OCI-LY1 (cell line): ENCODE data around the gene HS3ST4.

Experiments used
- CTCF ChIP-seq: fragments of 200-600 bp; sonication (generic), shearing (Covaris generic); IDR thresholded peaks from 2 replicates; pipeline ENCODE4 v1.5.1; 2017; ENCODE audit warnings: mild to moderate bottlenecking, antibody characterized with exemption, low read length, moderate library complexity, mixed read lengths
- EZH2 ChIP-seq: fragments of 200-600 bp; sonication (generic), shearing (Covaris generic); IDR thresholded peaks from 2 replicates; pipeline ENCODE4 v1.8.0; 2017; ENCODE audit warnings: borderline replicate concordance, mixed run types, mild to moderate bottlenecking, antibody characterized with exemption, low read length, moderate library complexity, mixed read lengths

GRCh38 chr16:25828510-25828909, 136.8 kb downstream of the HS3ST4 start:
- TF ChIP-seq CTCF, result no peak
- TF ChIP-seq EZH2, result no peak
